Measurements from ENCODE around the gene CARMIL3. TPM values are rescaled to one million over a fixed set of nuclear protein-coding genes. Genes with fewer than 3 reads are reported as not detected.

Gene CARMIL3
- total RNA-seq, 1 donor from 2014 or later = 0.95 TPM

- Histone ChIP-seq H3K27me3 (ENCODE audit: low read depth) (no peaks in the 10 kb centered on the region), H3K36me3 (no peaks in the 10 kb centered on the region), H3K27ac (no peak overlapping the region), H3K4me1 (no peaks in the 10 kb centered on the region), H3K4me3 (no peak overlapping the region), H3K9me3 (no peaks in the 10 kb centered on the region)
- DNase-seq (no peak), ATAC-seq (no peak)
- no peak for TF ChIP-seq CTCF (IDR thresholded peaks at IDR 0.05)
- intact Hi-C loops (cut with DNase I) = no loop called here
These were observed 21.4 kb downstream of the CARMIL3 start for GRCh38 chr14:24072881-24073877.

DNA sequence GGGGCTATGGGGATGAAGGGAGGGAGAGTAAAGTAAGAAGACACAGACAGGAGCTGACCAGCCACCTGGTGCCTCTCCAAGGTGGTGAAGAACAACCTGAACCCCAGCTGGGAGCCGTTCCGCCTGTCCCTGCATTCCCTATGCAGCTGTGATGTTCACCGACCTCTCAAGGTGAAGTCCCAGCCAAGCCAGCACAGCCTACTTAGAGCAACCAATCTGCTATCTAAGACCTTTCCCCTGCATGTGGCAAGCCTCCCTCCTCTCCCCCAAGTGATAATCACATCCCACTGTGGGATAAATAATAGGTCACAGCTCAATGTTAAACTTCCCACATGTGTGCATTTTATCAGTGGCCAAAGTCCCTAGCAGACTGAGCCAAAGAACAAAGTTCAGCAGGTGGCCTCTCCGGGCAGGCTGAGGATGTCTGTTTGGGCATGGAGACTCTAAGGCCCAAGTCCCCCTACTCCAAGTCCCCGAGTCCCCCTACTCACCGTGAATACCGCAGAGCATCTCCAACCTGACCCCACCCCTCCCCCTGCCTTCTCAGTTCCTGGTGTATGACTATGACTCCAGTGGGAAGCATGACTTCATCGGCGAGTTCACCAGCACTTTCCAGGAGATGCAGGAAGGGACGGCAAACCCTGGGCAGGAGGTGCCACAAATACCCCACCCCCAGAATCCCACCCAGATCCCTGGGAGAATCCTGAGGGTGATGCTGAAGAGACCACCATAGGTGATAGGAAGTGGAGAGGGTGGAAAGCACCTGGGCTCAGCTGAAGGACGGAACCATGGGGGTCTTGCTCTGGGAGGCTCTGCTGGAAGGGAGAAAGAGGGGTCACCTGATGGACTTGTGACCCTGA, 23.0 kb downstream of the CARMIL3 start:
- Histone ChIP-seq H3K9me3 (no peaks in the 10 kb centered on the region), H3K36me3 (no peaks in the 10 kb centered on the region), H3K27ac (no peak overlapping the region), H3K4me1 (no peaks in the 10 kb centered on the region), H3K27me3 (ENCODE audit: low read depth) (peaks cover 4% of the 10 kb centered on the region), H3K4me3 (no peak overlapping the region)
- ATAC-seq = no peak
- TF ChIP-seq CTCF (IDR thresholded peaks at IDR 0.05) = no peak
- intact Hi-C loops (cut with DNase I) = no loop called here
- DNase-seq = no peak

DNA sequence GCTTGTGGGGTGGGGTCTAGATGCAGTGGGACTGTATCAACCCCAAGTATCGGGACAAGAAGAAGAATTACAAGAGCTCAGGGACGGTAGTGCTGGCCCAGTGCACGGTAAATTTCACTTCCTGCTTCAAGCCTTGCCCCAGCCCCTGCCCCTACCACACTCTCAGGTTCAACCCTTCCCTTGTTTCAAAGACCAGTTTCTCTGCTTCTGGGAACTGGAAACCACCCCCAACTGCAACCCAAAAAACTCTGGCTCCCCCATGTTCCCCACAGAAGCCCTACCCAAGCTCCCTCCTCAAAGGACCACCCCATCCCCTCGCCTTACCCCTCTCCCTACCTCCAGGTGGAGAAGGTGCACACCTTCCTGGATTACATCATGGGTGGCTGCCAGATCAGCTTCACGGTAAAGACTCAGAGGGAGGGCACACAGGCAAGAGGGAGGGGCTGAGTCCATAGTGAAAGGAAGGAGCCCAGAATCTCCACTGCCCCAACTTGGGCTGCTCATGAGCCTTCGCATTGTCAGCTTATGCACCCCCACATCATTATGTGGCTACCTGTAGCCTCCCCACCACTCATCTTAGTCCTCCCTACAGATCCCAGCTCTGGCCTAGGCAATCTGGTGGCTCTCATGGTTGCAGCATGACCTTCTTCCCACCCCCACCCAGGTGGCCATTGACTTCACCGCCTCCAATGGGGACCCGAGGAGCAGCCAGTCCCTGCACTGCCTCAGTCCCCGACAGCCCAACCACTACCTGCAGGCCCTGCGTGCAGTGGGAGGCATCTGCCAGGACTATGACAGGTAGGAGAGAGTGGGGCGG, 23.9 kb downstream of the CARMIL3 start:
- Histone ChIP-seq H3K4me3 (no peak overlapping the region), H3K27ac (no peak overlapping the region), H3K9me3 (no peaks in the 10 kb centered on the region), H3K27me3 (ENCODE audit: low read depth) (peaks cover 10% of the 10 kb centered on the region), H3K4me1 (peaks cover 4% of the 10 kb centered on the region), H3K36me3 (no peaks in the 10 kb centered on the region)
- DNase-seq = no peak
- no peak for TF ChIP-seq CTCF (IDR thresholded peaks at IDR 0.05)
- ATAC-seq = no peak
- intact Hi-C loops (cut with DNase I) = no loop called here

GRCh38 chr14:24076302-24076601, 24.4 kb downstream of the CARMIL3 start:
- no peak for TF ChIP-seq CTCF (IDR thresholded peaks at IDR 0.05)
- Histone ChIP-seq H3K4me3 (no peak overlapping the region), H3K27me3 (ENCODE audit: low read depth) (peaks cover 15% of the 10 kb centered on the region), H3K36me3 (no peaks in the 10 kb centered on the region), H3K27ac (no peak overlapping the region), H3K9me3 (no peaks in the 10 kb centered on the region), H3K4me1 (peaks cover 7% of the 10 kb centered on the region)
- DNase-seq (no peak), ATAC-seq (no peak)
- intact Hi-C loops (cut with DNase I) = no loop called here

DNA sequence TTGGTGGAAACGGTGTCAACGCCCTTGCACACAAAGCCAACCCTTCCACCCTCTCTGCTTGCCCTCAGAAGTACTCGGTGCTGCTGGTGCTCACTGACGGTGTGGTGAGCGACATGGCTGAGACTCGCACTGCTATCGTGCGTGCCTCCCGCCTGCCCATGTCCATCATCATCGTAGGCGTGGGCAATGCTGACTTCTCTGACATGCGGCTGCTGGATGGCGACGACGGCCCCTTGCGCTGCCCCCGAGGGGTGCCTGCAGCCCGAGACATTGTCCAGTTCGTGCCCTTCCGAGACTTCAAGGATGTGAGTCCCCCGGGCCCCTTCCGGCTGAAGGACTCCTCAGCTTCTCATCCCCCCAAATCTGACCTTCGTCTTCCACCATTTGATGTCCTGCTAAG, 25.3 kb downstream of the CARMIL3 start:
- Histone ChIP-seq H3K27ac (no peak overlapping the region), H3K36me3 (no peaks in the 10 kb centered on the region), H3K27me3 (ENCODE audit: low read depth) (peaks cover 23% of the 10 kb centered on the region), H3K4me1 (peaks cover 14% of the 10 kb centered on the region), H3K9me3 (no peaks in the 10 kb centered on the region), H3K4me3 (no peak overlapping the region)
- intact Hi-C loops (cut with DNase I) = no loop called here
- TF ChIP-seq CTCF (IDR thresholded peaks at IDR 0.05) = no peak
- no peak for ATAC-seq
- DNase-seq = no peak

Data from lower lobe of right lung (tissue), 2 donors.